ENCODE measurements around the gene CLIC6.
A peak's percentile ranks its signal among the peaks of the same experiment; 100 is the strongest.

CLIC6 gene

GRCh38 chr21:34688715-34689114, 19.9 kb downstream of the CLIC6 start:
- TF ChIP-seq, protein P1, sequence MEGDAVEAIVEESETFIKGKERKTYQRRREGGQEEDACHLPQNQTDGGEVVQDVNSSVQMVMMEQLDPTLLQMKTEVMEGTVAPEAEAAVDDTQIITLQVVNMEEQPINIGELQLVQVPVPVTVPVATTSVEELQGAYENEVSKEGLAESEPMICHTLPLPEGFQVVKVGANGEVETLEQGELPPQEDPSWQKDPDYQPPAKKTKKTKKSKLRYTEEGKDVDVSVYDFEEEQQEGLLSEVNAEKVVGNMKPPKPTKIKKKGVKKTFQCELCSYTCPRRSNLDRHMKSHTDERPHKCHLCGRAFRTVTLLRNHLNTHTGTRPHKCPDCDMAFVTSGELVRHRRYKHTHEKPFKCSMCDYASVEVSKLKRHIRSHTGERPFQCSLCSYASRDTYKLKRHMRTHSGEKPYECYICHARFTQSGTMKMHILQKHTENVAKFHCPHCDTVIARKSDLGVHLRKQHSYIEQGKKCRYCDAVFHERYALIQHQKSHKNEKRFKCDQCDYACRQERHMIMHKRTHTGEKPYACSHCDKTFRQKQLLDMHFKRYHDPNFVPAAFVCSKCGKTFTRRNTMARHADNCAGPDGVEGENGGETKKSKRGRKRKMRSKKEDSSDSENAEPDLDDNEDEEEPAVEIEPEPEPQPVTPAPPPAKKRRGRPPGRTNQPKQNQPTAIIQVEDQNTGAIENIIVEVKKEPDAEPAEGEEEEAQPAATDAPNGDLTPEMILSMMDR (IDR thresholded peaks at IDR 0.05; ENCODE audit: borderline replicate concordance, control extremely low read depth, extremely low read depth, insufficient read depth, missing control alignments) = no peak
- in situ Hi-C loops (cut with MboI; ENCODE audit: low sequenced_read_pairs, unreplicated experiment) = no loop called here

DNA sequence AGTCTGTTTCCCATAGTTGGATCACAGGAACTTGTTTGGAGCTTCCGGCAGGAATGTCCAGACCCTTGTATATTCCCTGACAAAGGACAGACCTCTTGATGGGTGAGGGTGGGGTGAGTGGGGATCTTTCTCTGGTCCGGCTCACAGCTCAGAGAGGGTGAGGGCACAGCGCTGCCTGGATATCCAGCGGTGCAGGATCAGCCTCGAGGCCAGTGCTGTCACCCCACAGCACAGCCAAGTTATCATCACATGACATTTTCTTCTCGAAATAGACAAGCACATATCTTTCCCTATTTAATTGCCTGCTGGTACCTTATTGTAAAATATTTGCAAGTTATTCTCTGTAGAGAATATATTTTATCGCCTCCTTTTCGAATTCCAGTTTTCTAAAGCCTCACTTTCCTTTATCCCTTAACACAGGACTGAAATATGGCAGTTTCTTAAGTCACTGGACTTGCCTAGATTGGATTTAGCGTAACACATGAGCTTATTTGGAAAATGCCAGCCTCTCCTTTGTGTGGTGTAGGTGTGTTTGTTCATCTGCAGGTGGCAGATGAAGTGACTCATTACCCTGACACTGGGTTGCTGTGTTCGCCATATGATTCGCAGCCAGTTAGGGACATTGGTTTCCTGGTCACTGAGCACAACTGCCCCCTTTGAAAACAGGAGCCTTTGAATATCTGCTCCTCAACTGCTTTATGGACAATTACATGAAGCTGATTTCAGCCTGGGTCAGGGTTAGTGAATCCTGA, 21.4 kb downstream of the CLIC6 start:
- TF ChIP-seq, protein P1 (IDR thresholded peaks at IDR 0.05; ENCODE audit: borderline replicate concordance, control extremely low read depth, extremely low read depth, insufficient read depth, missing control alignments) = no peak
- no peak for DNase-seq (ENCODE audit: low spot score)
- in situ Hi-C loops (cut with MboI; ENCODE audit: low sequenced_read_pairs, unreplicated experiment) = no loop called here

More at GRCh38 chr21:34688715-34689114, 19.9 kb downstream of the CLIC6 start:
- no peak for DNase-seq (ENCODE audit: low spot score)

GRCh38 chr21:34690793-34691175, 22.0 kb downstream of the CLIC6 start:
- in situ Hi-C loops (cut with MboI; ENCODE audit: low sequenced_read_pairs, unreplicated experiment) = no loop called here
- DNase-seq (ENCODE audit: low spot score) = no peak
- TF ChIP-seq, protein P1 (IDR thresholded peaks at IDR 0.05; ENCODE audit: borderline replicate concordance, control extremely low read depth, extremely low read depth, insufficient read depth, missing control alignments) = no peak

DNA sequence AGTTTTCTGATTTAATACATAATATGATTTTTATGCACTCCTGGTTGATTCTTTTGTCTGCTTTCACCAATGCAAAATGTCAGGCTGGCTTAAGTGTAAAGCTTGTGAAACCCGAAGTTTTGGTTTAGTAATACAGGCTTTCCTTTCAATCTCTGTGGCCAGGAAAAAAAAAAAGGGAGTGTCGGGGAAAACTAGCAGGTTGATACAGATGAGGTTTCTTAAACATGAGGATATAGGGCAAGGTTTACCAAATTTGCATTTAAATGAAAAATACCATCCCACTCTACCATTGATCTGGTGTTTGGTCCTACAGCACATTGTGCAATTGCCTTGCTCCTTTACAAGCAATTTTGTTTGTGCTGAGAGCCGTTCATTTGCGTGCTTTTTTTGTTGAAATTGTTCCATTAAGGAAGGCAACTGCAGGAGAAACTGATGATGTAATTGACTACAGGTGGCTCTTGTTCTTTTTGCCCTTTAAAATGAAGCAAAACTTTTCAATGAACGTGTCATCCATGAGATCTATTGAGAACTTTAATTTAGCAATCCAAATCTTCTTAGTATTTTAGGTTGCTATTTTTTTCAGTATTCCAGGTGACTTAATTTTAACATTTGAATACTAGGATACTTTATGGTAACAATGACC, 22.7 kb downstream of the CLIC6 start:
- in situ Hi-C loops (cut with MboI; ENCODE audit: low sequenced_read_pairs, unreplicated experiment) = no loop called here
- no peak for DNase-seq (ENCODE audit: low spot score)
- TF ChIP-seq, protein P1 (IDR thresholded peaks at IDR 0.05; ENCODE audit: borderline replicate concordance, control extremely low read depth, extremely low read depth, insufficient read depth, missing control alignments) = no peak

- TF ChIP-seq, protein P1 (IDR thresholded peaks at IDR 0.05; ENCODE audit: borderline replicate concordance, control extremely low read depth, extremely low read depth, insufficient read depth, missing control alignments) = no peak
- DNase-seq (ENCODE audit: low spot score) = no peak
- in situ Hi-C loops (cut with MboI; ENCODE audit: low sequenced_read_pairs, unreplicated experiment) = no loop called here
Observed at GRCh38 chr21:34692458-34693020, 23.7 kb downstream of the CLIC6 start.

GRCh38 chr21:34693192-34693810, 24.5 kb downstream of the CLIC6 start:
- TF ChIP-seq, protein P1 (IDR thresholded peaks at IDR 0.05; ENCODE audit: borderline replicate concordance, control extremely low read depth, extremely low read depth, insufficient read depth, missing control alignments) = peak; percentile 65

More at GRCh38 chr21:34693192-34693810, 24.5 kb downstream of the CLIC6 start:
- peak; percentile 60 for DNase-seq (ENCODE audit: low spot score)
- in situ Hi-C loops (cut with MboI; ENCODE audit: low sequenced_read_pairs, unreplicated experiment) = no loop called here

Data from GM13976 (cell line).